ENCODE measurements around the gene MRPS16.

The MRPS16 gene

GRCh38 chr10:73289958-73290357, 37.5 kb upstream of the MRPS16 start:
- H3F3A ChIP-seq (ENCODE audit: insufficient read depth, low read length) = no peaks in the 10 kb centered on the region

GRCh38 chr10:73287441-73287840, 35.0 kb upstream of the MRPS16 start:
- Histone ChIP-seq H2AFZ (ENCODE audit: low read length) (no peak overlapping the region), H3K9me2 (replicated peaks; ENCODE audit: insufficient read depth, low read length) (no peaks in the 10 kb centered on the region), H3K27ac (ENCODE audit: low read length) (no peak overlapping the region), H3K27me3 (replicated peaks; ENCODE audit: insufficient read depth, low read length) (no peaks in the 10 kb centered on the region), H3K4me3 (ENCODE audit: low read length) (no peak overlapping the region), H3K4me1 (ENCODE audit: low read length) (no peaks in the 10 kb centered on the region), H3K79me2 (ENCODE audit: low read length) (no peaks in the 10 kb centered on the region), H3K9me3 (replicated peaks; ENCODE audit: insufficient read depth, low read length) (no peaks in the 10 kb centered on the region), H3K36me3 (replicated peaks; ENCODE audit: insufficient read depth, low read length) (no peaks in the 10 kb centered on the region), H3F3A (ENCODE audit: insufficient read depth, low read length) (no peaks in the 10 kb centered on the region), H3K4me2 (ENCODE audit: low read depth, low read length) (no peak overlapping the region), H4K20me1 (ENCODE audit: insufficient read depth, low read length) (no peaks in the 10 kb centered on the region), H3K9ac (ENCODE audit: low read length) (no peak overlapping the region)
- TF ChIP-seq EZH2 (optimal IDR thresholded peaks at IDR 0.05; ENCODE audit: low read depth, low read length) = no peak
- no peak for DNase-seq

More at GRCh38 chr10:73289958-73290357, 37.5 kb upstream of the MRPS16 start:
- H2AFZ ChIP-seq (ENCODE audit: low read length) = no peak overlapping the region
- H3K27ac ChIP-seq (ENCODE audit: low read length) = no peak overlapping the region
- H3K27me3 ChIP-seq (replicated peaks; ENCODE audit: insufficient read depth, low read length) = no peaks in the 10 kb centered on the region
- H3K9ac ChIP-seq (ENCODE audit: low read length) = no peak overlapping the region
- H3K4me2 ChIP-seq (ENCODE audit: low read depth, low read length) = no peak overlapping the region
- H3K4me1 ChIP-seq (ENCODE audit: low read length) = no peaks in the 10 kb centered on the region
- no peaks in the 10 kb centered on the region for H3K9me3 ChIP-seq (replicated peaks; ENCODE audit: insufficient read depth, low read length)
- no peak for TF ChIP-seq EZH2phosphoT487 (IDR thresholded peaks at IDR 0.05; ENCODE audit: low read length)
- TF ChIP-seq EZH2 (optimal IDR thresholded peaks at IDR 0.05; ENCODE audit: low read depth, low read length) = no peak
- no peak for TF ChIP-seq CTCF (IDR thresholded peaks at IDR 0.05; ENCODE audit: low read length)
- no peak for DNase-seq
- no peaks in the 10 kb centered on the region for H3K9me2 ChIP-seq (replicated peaks; ENCODE audit: insufficient read depth, low read length)
- H4K20me1 ChIP-seq (ENCODE audit: insufficient read depth, low read length) = no peaks in the 10 kb centered on the region
- no peaks in the 10 kb centered on the region for H3K79me2 ChIP-seq (ENCODE audit: low read length)
- H3K36me3 ChIP-seq (replicated peaks; ENCODE audit: insufficient read depth, low read length) = no peaks in the 10 kb centered on the region
- H3K4me3 ChIP-seq (ENCODE audit: low read length) = no peak overlapping the region

GRCh38 chr10:73281097-73281496, 28.7 kb upstream of the MRPS16 start:
- TF ChIP-seq CTCF (IDR thresholded peaks at IDR 0.05; ENCODE audit: low read length) = no peak
- H2AFZ ChIP-seq (ENCODE audit: low read length) = no peak overlapping the region
- H3K4me2 ChIP-seq (ENCODE audit: low read depth, low read length) = no peak overlapping the region
- H3F3A ChIP-seq (ENCODE audit: insufficient read depth, low read length) = no peaks in the 10 kb centered on the region
- H4K20me1 ChIP-seq (ENCODE audit: insufficient read depth, low read length) = no peaks in the 10 kb centered on the region
- no peaks in the 10 kb centered on the region for H3K36me3 ChIP-seq (replicated peaks; ENCODE audit: insufficient read depth, low read length)
- H3K27ac ChIP-seq (ENCODE audit: low read length) = no peak overlapping the region
- no peak overlapping the region for H3K4me3 ChIP-seq (ENCODE audit: low read length)
- H3K9me3 ChIP-seq (replicated peaks; ENCODE audit: insufficient read depth, low read length) = no peaks in the 10 kb centered on the region
- DNase-seq = no peak
- H3K4me1 ChIP-seq (ENCODE audit: low read length) = no peaks in the 10 kb centered on the region
- H3K79me2 ChIP-seq (ENCODE audit: low read length) = no peaks in the 10 kb centered on the region
- H3K27me3 ChIP-seq (replicated peaks; ENCODE audit: insufficient read depth, low read length) = no peaks in the 10 kb centered on the region
- H3K9ac ChIP-seq (ENCODE audit: low read length) = no peak overlapping the region
- no peaks in the 10 kb centered on the region for H3K9me2 ChIP-seq (replicated peaks; ENCODE audit: insufficient read depth, low read length)

GRCh38 chr10:73264423-73264822, 12.0 kb upstream of the MRPS16 start:
- Histone ChIP-seq H3K9me2 (replicated peaks; ENCODE audit: insufficient read depth, low read length) (no peaks in the 10 kb centered on the region), H3K79me2 (ENCODE audit: low read length) (no peaks in the 10 kb centered on the region), H3K27ac (ENCODE audit: low read length) (no peak overlapping the region), H3K4me1 (ENCODE audit: low read length) (no peaks in the 10 kb centered on the region), H3K27me3 (replicated peaks; ENCODE audit: insufficient read depth, low read length) (no peaks in the 10 kb centered on the region), H3K4me3 (ENCODE audit: low read length) (no peak overlapping the region), H3F3A (ENCODE audit: insufficient read depth, low read length) (no peaks in the 10 kb centered on the region), H3K9me3 (replicated peaks; ENCODE audit: insufficient read depth, low read length) (no peaks in the 10 kb centered on the region), H2AFZ (ENCODE audit: low read length) (no peak overlapping the region), H3K9ac (ENCODE audit: low read length) (no peak overlapping the region), H3K4me2 (ENCODE audit: low read depth, low read length) (no peak overlapping the region), H3K36me3 (replicated peaks; ENCODE audit: insufficient read depth, low read length) (no peaks in the 10 kb centered on the region), H4K20me1 (ENCODE audit: insufficient read depth, low read length) (no peaks in the 10 kb centered on the region)
- TF ChIP-seq EZH2 (optimal IDR thresholded peaks at IDR 0.05; ENCODE audit: low read depth, low read length) (no peak), EZH2phosphoT487 (IDR thresholded peaks at IDR 0.05; ENCODE audit: low read length) (no peak), CTCF (IDR thresholded peaks at IDR 0.05; ENCODE audit: low read length) (no peak)
- no peak for DNase-seq

All from MM.1S (cell line).